ENCODE results near the gene COL5A1. TPM values are rescaled to one million over a fixed set of nuclear protein-coding genes. Genes with fewer than 3 reads are reported as not detected.

Gene COL5A1
- total RNA-seq, 1 donor from 2014 or later, result 0.14 TPM

DNA sequence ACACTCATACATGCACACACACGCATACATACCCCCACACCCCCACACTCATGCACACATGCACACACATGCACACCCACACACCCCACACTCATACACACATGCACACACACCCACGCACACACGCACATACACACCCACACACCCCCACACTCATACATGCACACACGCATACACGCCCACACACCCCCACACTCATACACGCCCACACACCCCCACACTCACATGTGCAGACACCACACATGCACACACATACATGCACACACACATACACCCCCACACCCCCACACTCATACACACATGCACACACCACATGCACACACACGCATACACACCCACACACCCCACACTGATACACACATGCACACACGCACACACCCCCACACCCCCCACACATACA, 118.3 kb downstream of the COL5A1 start:
- intact Hi-C loops (cut with micrococcal nuclease), result no loop called here

GRCh38 chr9:134760750-134761420, 119.3 kb downstream of the COL5A1 start:
- intact Hi-C loops (cut with micrococcal nuclease), result no loop called here

GRCh38 chr9:134764473-134765269, 123.1 kb downstream of the COL5A1 start:
- intact Hi-C loops (cut with micrococcal nuclease), result no loop called here

GRCh38 chr9:134765785-134766184, 124.2 kb downstream of the COL5A1 start:
- intact Hi-C loops (cut with micrococcal nuclease), result no loop called here

GRCh38 chr9:134766587-134766986, 125.0 kb downstream of the COL5A1 start:
- intact Hi-C loops (cut with micrococcal nuclease), result no loop called here

DNA sequence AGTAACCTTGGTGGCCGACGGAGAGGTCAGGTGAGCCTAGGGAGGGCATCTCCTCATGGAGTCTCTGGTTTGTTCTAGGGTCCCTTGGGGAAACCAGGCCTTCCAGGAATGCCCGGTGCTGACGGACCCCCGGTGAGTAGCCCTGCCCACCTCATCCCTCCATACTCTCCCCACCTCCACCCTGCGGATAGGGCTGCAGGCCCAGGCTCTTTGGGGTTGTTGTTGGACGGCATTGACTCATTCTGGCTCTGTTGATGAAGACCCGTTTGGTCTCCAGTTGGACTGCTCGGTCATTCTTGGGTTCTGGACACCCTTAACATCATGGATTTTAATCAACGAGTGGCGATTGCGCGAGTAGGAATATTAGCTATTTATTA, 126.7 kb downstream of the COL5A1 start:
- intact Hi-C loops (cut with micrococcal nuclease), result no loop called here

GRCh38 chr9:134768709-134769351, 127.2 kb downstream of the COL5A1 start:
- intact Hi-C loops (cut with micrococcal nuclease), result no loop called here

GRCh38 chr9:134770972-134771971, 129.7 kb downstream of the COL5A1 start:
- intact Hi-C loops (cut with micrococcal nuclease), result no loop called here

DNA sequence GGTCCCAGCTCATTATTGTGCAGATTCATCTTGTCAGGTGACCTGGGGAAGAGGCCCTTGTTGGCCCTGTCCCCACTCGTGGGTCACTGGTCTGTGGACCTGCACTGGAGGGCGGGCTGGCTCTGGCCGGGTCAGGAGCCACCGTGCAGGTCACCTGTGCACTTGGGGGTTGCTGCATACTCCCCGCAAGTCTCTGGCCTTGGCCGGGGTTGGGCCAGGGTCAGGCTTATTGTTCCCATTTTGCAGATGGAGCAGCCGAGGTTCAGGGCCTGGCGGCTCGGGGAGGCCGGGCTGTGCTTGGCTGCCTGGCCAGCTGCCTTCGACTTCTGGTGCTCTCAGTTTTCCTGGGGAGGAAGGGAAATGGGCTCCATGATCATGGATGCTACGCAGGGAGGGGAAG, 130.7 kb downstream of the COL5A1 start:
- intact Hi-C loops (cut with micrococcal nuclease), result no loop called here

GRCh38 chr9:134773842-134774241, 132.2 kb downstream of the COL5A1 start:
- intact Hi-C loops (cut with micrococcal nuclease), result no loop called here

- intact Hi-C loops (cut with micrococcal nuclease), result no loop called here
Observed at GRCh38 chr9:134774410-134774809, 132.8 kb downstream of the COL5A1 start.

DNA sequence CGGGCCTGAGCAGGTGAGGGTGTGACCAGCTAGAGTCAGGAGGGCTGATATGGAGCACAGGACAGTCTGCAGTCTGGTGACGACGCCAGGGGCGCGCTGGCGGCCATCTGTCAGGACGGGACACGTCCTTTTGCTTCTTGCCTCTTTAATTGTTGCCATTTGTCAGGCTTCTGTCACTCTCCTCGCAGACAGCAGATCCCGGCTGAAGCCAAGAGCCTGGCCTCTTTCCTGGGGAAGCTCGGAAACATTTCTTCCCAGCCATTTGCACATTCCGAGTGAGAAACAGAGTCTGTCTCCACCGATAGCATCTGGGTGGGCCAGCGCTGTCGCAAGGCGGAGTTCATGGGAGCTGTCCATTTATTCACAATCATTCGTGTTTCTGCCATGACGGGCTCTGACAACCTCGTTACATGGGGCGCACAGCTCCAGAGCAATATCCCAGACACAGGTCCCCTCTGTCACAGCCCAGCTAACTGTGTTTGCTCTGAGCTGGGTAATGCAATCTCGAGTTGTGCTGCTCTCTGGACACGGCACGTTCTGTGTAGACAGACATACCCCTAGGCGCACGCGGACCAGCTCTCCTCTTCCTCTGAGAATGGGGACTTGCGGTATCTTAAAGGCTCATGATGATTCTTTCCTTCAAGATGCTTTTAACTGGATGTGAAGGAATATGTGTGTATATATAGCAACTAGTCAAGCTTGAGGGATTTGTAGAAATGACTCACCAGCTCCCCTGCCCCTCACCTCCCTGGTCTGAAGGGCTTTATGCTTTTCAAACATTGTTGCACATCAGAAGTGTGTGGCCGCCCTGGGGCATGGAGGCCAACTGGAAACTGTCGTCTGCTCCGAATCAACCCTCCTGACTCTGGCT, 133.7 kb downstream of the COL5A1 start:
- intact Hi-C loops (cut with micrococcal nuclease), result no loop called here

GRCh38 chr9:134776080-134776796, 134.6 kb downstream of the COL5A1 start:
- intact Hi-C loops (cut with micrococcal nuclease), result no loop called here

DNA sequence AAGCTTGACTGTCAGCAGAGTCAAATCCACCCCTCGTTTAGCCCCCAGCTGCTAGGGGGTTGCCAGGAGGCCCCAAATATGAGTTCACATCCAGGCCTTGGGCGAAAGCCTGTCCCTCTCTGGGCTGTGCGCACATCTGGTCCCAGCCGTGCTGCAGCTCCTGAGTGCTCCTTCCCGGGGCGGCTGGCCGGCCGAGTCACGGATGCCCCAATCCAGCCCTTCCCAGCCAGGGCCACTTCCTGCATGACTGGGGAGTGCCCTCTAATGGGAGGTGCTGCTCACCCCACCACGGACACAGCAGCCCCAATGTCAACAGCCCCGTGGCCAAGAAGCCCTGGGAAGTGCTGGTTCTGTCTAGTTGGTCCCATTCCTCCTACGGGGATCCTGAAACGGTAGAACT, 135.6 kb downstream of the COL5A1 start:
- intact Hi-C loops (cut with micrococcal nuclease), result no loop called here

- intact Hi-C loops (cut with micrococcal nuclease), result no loop called here
Observed at GRCh38 chr9:134778156-134778555, 136.6 kb downstream of the COL5A1 start.

DNA sequence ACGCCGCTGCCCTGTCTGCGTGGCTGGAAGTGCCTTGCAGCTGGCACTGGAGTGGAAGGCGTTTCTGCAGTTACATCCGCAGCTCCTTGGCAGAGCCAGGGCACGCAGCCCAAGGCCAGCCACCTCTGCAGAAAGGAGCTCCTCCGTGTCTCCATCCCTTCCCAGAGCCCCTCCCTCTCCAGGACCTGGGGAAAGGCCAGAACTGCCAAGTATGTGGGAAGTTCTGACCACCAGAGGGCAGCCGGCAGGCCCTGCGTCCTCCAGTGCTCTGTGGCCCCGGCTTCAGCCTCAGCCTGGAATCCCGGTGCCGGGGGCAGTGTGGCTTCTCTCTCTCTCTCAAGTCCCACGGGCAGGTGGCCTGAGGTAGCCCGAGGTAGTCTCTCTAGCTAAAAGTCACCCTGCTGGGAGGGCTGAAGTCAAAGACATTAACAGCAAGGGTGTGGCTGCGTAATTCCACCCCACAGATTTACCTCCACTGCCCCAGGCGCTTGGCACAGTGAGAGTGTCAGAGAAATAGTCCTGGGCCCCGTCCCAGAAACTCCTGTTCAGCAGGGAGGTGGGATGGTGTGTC, 137.3 kb downstream of the COL5A1 start:
- intact Hi-C loops (cut with micrococcal nuclease), result no loop called here

DNA sequence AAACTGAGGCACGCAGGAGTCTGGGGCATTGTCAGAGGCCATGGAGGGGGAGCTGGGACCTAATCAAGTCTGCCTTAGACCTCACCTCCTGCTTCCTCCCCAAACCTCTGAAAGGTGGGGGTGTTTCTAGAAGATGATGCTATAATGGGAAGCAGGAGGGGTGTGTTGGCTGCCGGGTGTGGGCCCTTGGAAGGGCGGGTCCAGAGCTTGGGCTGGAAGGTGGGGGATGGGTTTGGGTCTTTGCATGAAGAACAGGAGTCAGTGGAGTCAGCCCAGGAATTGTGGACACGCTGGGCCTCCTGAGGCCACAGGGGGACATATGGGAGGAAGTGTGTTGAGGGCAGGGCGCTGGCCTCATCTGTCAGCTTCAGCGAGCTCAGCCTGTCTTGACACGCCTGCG, 138.0 kb downstream of the COL5A1 start:
- intact Hi-C loops (cut with micrococcal nuclease), result no loop called here

GRCh38 chr9:134781591-134782302, 140.1 kb downstream of the COL5A1 start:
- intact Hi-C loops (cut with micrococcal nuclease), result no loop called here

Data from T-helper 2 cell treated with Interferon-gamma antibody and Interleukin-4, amounts not matched to agents 100 ng/mL and 5 ng/mL, for 36 hours (primary cell).